AG09309 (cell line): ENCODE measurements around the gene JARID2.

Experiments
- DNase-seq: peaks from one replicate; pipeline ENCODE4 v3.0.0-alpha.2; 2010; ENCODE audit warnings: low read depth
- H3K4me3 ChIP-seq: 2 replicates; pipeline ENCODE4 v1.5.1; 2011; ENCODE audit warnings: mild to moderate bottlenecking, low read depth, low read length, moderate library complexity; ENCODE audit not compliant: control insufficient read depth
- TF ChIP-seq, protein P1 (sequence below): IDR thresholded peaks from 2 replicates; pipeline ENCODE4 v1.5.1; 2011; ENCODE audit warnings: mild to moderate bottlenecking, low read depth, low read length, inconsistent platforms; ENCODE audit not compliant: insufficient read depth, control insufficient read depth; ENCODE audit errors: missing control alignments

JARID2 gene

DNA sequence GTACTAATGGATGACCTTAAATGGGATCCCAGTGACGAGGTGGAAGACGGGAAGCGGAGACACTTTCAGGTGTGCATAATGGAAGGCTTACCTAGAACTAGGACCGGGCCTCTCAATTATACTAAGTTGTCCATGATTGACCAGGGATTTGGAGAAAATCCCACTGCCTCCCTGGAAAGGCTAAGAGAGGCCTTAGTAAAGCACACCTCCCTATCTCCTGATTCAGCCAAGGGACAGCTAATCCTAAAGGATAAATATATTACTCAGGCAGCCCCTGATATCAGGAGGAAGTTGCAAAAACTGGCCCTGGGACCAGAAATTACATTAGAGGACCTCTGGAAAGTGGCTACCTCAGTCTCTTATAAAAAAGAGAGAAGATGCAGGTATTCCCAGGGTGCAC lies 93.2 kb downstream of the JARID2 start:
- no peak overlapping the region for H3K4me3 ChIP-seq
- TF ChIP-seq, protein P1, sequence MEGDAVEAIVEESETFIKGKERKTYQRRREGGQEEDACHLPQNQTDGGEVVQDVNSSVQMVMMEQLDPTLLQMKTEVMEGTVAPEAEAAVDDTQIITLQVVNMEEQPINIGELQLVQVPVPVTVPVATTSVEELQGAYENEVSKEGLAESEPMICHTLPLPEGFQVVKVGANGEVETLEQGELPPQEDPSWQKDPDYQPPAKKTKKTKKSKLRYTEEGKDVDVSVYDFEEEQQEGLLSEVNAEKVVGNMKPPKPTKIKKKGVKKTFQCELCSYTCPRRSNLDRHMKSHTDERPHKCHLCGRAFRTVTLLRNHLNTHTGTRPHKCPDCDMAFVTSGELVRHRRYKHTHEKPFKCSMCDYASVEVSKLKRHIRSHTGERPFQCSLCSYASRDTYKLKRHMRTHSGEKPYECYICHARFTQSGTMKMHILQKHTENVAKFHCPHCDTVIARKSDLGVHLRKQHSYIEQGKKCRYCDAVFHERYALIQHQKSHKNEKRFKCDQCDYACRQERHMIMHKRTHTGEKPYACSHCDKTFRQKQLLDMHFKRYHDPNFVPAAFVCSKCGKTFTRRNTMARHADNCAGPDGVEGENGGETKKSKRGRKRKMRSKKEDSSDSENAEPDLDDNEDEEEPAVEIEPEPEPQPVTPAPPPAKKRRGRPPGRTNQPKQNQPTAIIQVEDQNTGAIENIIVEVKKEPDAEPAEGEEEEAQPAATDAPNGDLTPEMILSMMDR, result no peak
- no peak for DNase-seq

DNA sequence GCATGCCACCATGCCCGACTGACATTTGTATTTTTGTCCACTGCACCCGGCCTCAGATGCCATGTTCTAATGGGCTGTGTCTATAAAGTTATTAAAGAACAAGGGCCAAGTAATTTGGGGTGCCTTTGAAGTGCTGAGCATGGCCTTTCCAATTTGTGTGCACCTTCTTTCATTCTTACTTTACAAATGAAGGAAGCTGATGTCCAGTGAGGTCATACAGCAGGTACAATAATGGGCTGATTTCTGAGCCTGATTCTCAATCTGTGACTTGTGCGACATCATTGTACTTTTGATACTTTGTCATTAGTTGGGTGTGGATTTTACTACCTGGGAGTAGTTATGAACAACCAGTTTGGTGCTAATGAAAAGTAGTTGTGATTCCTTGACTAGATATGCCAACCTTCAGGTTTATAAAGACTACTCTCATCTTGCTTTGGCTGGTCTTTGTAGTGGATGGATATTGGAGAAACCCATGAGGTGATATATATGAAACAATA lies 94.3 kb downstream of the JARID2 start:
- TF ChIP-seq, protein P1, result no peak
- no peak overlapping the region for H3K4me3 ChIP-seq
- no peak for DNase-seq

DNA sequence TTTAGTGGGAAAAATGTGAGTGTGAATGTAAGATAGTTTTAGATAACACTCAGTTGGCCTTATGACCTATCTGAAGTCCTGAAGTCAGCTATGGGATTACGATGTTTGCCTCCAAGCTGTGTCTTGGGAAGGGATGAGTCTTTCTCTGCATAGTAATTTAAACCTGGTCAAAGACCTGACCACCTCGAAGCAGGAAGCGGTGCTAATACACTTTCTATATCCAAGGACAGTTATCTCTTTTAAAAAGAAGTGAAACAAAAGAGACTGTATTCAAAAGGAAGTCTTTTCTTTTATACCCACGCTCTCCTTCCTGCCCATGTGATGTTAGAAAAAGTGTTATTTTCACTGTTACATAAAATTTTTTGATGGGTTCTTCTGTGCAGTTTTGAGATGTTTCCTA lies 94.9 kb downstream of the JARID2 start:
- DNase-seq, result no peak
- no peak overlapping the region for H3K4me3 ChIP-seq
- TF ChIP-seq, protein P1, result no peak

DNA sequence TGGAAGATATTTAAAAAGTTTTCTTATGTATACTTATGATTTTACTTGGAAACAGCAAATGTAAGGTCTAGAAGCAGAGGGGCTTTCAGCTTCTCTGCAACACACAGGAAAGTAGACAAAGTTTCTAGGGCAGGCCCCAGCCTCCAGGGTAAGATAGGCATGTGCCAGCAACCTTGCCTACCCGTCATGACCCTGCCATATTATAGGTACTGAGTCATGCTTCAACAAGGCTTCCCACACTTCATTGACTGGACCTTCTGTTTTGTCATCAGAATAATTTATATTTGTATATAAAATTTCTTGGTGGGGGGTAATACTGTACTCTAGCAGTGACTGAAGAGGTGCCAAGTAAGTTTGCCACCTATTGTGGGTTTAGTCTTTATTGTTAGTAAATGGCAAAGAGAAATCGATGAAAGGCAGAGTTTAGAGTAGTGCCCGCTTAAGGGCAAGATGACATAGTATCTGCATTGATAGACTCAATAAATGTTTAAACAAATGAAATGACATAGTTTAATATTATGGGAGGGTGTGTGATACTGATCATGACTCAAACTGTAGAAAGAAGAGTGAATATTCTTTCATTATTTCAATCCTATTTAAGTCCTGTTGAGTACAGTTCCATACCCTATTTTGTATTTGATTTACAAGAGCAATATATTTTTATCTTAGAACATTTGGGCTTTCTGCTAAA lies 95.6 kb downstream of the JARID2 start:
- no peak overlapping the region for H3K4me3 ChIP-seq
- TF ChIP-seq, protein P1, result no peak
- no peak for DNase-seq

DNA sequence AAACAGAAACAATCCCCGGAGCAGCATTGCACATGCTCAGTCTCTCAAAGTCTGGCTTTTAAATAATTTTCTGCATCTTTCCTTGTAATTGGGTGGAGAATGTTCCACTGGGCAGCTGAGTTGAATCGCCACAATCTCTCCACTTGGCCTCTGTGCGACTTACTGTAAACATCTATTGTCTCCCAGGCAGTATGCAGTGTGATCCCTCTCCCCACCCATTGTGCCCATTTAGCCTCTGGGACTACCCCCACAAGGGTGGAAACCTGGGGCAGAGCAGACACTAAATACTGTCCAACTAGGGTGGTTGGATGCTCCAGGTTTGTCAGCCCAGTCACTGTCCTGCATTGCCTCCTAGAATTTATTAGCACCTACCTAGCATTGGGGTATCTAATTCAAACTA lies 96.2 kb downstream of the JARID2 start:
- TF ChIP-seq, protein P1, result no peak
- no peak overlapping the region for H3K4me3 ChIP-seq
- DNase-seq, result no peak

DNA sequence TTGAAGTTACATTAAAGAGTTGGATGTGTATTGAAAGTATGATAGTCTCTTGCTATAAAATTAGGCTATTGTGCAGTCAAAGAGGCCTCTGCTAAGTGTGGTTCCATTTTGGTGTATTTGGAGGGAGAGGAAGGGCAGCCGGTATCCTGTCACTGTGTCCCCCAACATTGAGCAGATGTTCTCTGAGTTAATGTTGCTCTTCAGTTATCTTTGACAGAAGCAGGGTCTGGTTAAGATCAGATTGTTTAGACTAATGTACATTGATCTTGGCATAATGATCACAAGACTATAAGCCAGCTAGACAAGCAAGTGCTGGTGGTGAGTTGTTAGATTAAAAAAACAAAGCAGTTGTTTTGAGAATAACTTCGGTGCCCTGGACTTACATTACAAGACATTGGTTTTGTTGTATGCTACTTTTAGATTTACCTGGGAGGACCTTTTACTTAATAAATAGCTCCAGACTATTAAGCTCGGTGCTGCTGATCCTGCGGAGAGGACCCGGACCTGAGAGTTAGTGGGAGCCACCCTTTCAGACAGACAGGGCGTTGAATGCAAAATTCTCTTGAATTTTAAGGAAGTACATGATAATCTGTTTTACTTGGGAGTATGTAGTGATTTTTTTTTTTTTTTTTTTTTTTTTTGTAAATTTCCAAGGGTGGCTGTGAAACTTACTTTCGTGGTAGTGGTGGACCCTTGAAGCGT lies 97.8 kb downstream of the JARID2 start:
- H3K4me3 ChIP-seq, result no peak overlapping the region
- TF ChIP-seq, protein P1, result no peak
- no peak for DNase-seq
